Neural crest cell (in vitro differentiated cells): ENCODE data around the gene NUDT19. TPM values are rescaled to one million over a fixed set of nuclear protein-coding genes. Genes with fewer than 3 reads are reported as not detected.

Experiments
- DNase-seq: peaks from one replicate; pipeline ENCODE4 v3.0.0; 2021; ENCODE audit warnings: low read depth, mixed read lengths, low spot score
- H3K27ac Mint-ChIP-seq: one replicate; pipeline ENCODE4 v1.8.0; 2021; ENCODE audit warnings: mild to moderate bottlenecking, mixed read lengths; ENCODE audit not compliant: unreplicated experiment
- H3K27me3 Mint-ChIP-seq: 2 replicates; pipeline ENCODE4 v1.8.0; 2021; ENCODE audit warnings: low read depth, mild to moderate bottlenecking, mixed read lengths
- H3K36me3 Mint-ChIP-seq: 2 replicates; pipeline ENCODE4 v1.8.0; 2021; ENCODE audit warnings: low read depth, mild to moderate bottlenecking, mixed read lengths
- H3K4me1 Mint-ChIP-seq: 2 replicates; pipeline ENCODE4 v1.8.0; 2021; ENCODE audit warnings: mixed read lengths
- H3K4me3 Mint-ChIP-seq: one replicate; pipeline ENCODE4 v1.8.0; 2021; ENCODE audit warnings: mild to moderate bottlenecking, mixed read lengths
- H3K9me3 Mint-ChIP-seq: 2 replicates; pipeline ENCODE4 v1.8.0; 2021; ENCODE audit warnings: mixed read lengths
- CTCF ChIP-seq: fragments of 200-600 bp; sonication (generic); conservative IDR thresholded peaks from 2 replicates; pipeline ENCODE4 v1.5.0; 2021; ENCODE audit warnings: antibody characterized with exemption, mild to moderate bottlenecking
- total RNA-seq: library from RNA; stranded (reverse); gene quantifications from 2 replicates; pipeline ENCODE4 v1.2.1, GENCODE V29; 2021

NUDT19 gene
- total RNA-seq, 1 donor from 2014 or later = 11.1 TPM

- no peak overlapping the region for H3K4me3 Mint-ChIP-seq
- H3K27me3 Mint-ChIP-seq = no peaks in the 10 kb centered on the region
- DNase-seq = no peak
- no peak for TF ChIP-seq CTCF
- H3K4me1 Mint-ChIP-seq = no peaks in the 10 kb centered on the region
- H3K9me3 Mint-ChIP-seq = no peaks in the 10 kb centered on the region
- no peaks in the 10 kb centered on the region for H3K36me3 Mint-ChIP-seq
- no peak overlapping the region for H3K27ac Mint-ChIP-seq
Observed at GRCh38 chr19:32658075-32658474, 33.5 kb upstream of the NUDT19 start.

- Mint-ChIP-seq H3K4me1 (no peaks in the 10 kb centered on the region), H3K27ac (no peak overlapping the region), H3K36me3 (no peaks in the 10 kb centered on the region), H3K4me3 (no peak overlapping the region), H3K9me3 (no peaks in the 10 kb centered on the region), H3K27me3 (no peaks in the 10 kb centered on the region)
- DNase-seq = no peak
- TF ChIP-seq CTCF = no peak
Observed at GRCh38 chr19:32658527-32658926, 33.1 kb upstream of the NUDT19 start.

GRCh38 chr19:32661318-32661717 lies 30.3 kb upstream of the NUDT19 start:
- Mint-ChIP-seq H3K9me3 (no peaks in the 10 kb centered on the region), H3K4me3 (no peak overlapping the region), H3K27ac (no peak overlapping the region), H3K4me1 (no peaks in the 10 kb centered on the region), H3K36me3 (peaks cover 3% of the 10 kb centered on the region), H3K27me3 (no peaks in the 10 kb centered on the region)
- DNase-seq = no peak
- TF ChIP-seq CTCF = no peak

- no peaks in the 10 kb centered on the region for H3K9me3 Mint-ChIP-seq
- H3K4me1 Mint-ChIP-seq = no peaks in the 10 kb centered on the region
- H3K4me3 Mint-ChIP-seq = no peak overlapping the region
- peaks cover 3% of the 10 kb centered on the region for H3K36me3 Mint-ChIP-seq
- no peak overlapping the region for H3K27ac Mint-ChIP-seq
- DNase-seq = no peak
- TF ChIP-seq CTCF = no peak
- no peaks in the 10 kb centered on the region for H3K27me3 Mint-ChIP-seq
Observed at GRCh38 chr19:32662186-32662585, 29.4 kb upstream of the NUDT19 start.

- no peaks in the 10 kb centered on the region for H3K9me3 Mint-ChIP-seq
Observed at GRCh38 chr19:32666084-32666483, 25.5 kb upstream of the NUDT19 start.

More at GRCh38 chr19:32666084-32666483, 25.5 kb upstream of the NUDT19 start:
- Mint-ChIP-seq H3K4me3 (no peak overlapping the region), H3K27ac (no peak overlapping the region), H3K27me3 (no peaks in the 10 kb centered on the region), H3K4me1 (no peaks in the 10 kb centered on the region), H3K36me3 (peaks cover 3% of the 10 kb centered on the region)
- TF ChIP-seq CTCF = no peak
- no peak for DNase-seq
